ENCODE data around the gene PDE7B. TPM values are rescaled to one million over a fixed set of nuclear protein-coding genes. Genes with fewer than 3 reads are reported as not detected.

PDE7B gene
- under 0.01 and 0.53 TPM in 2 replicates for total RNA-seq

GRCh38 chr6:135851442-135852271, at the start of gene PDE7B:
PDE7B (plus strand) TSS chr6:135851701.
- TF ChIP-seq CTCF (IDR thresholded peaks at IDR 0.05; ENCODE audit: insufficient read depth, low read length, severe bottlenecking), result no peak
- DNase-seq (ENCODE audit: low read depth) (peak; percentile 87), FAIRE-seq (peak; percentile 66)
- H3K27me3 ChIP-seq (ENCODE audit: control insufficient read depth, insufficient read depth, low read length), result no peaks in the 10 kb centered on the region
- no peak within 1 kb of the TSS for H3K4me3 ChIP-seq (ENCODE audit: low read depth, low read length)
- no peaks in the 10 kb centered on the region for H3K36me3 ChIP-seq (ENCODE audit: control insufficient read depth, insufficient read depth, low read length)

GRCh38 chr6:135801755-135802465, 49.6 kb upstream of the PDE7B start:
- no peaks in the 10 kb centered on the region for H3K36me3 ChIP-seq (ENCODE audit: control insufficient read depth, insufficient read depth, low read length)
- no peak for TF ChIP-seq CTCF (IDR thresholded peaks at IDR 0.05; ENCODE audit: insufficient read depth, low read length, severe bottlenecking)
- no peaks in the 10 kb centered on the region for H3K27me3 ChIP-seq (ENCODE audit: control insufficient read depth, insufficient read depth, low read length)
- no peak for DNase-seq (ENCODE audit: low read depth)
- FAIRE-seq, result no peak
- no peak overlapping the region for H3K4me3 ChIP-seq (ENCODE audit: low read depth, low read length)

GRCh38 chr6:135810486-135810885, 41.0 kb upstream of the PDE7B start:
- FAIRE-seq (no peak), DNase-seq (ENCODE audit: low read depth) (no peak)
- Histone ChIP-seq H3K27me3 (ENCODE audit: control insufficient read depth, insufficient read depth, low read length) (no peaks in the 10 kb centered on the region), H3K4me3 (ENCODE audit: low read depth, low read length) (no peak overlapping the region), H3K36me3 (ENCODE audit: control insufficient read depth, insufficient read depth, low read length) (no peaks in the 10 kb centered on the region)
- TF ChIP-seq CTCF (IDR thresholded peaks at IDR 0.05; ENCODE audit: insufficient read depth, low read length, severe bottlenecking), result no peak

GRCh38 chr6:135811170-135811569, 40.3 kb upstream of the PDE7B start:
- TF ChIP-seq CTCF (IDR thresholded peaks at IDR 0.05; ENCODE audit: insufficient read depth, low read length, severe bottlenecking), result no peak
- H3K4me3 ChIP-seq (ENCODE audit: low read depth, low read length), result no peak overlapping the region
- FAIRE-seq, result no peak
- DNase-seq (ENCODE audit: low read depth), result no peak
- no peaks in the 10 kb centered on the region for H3K36me3 ChIP-seq (ENCODE audit: control insufficient read depth, insufficient read depth, low read length)
- no peaks in the 10 kb centered on the region for H3K27me3 ChIP-seq (ENCODE audit: control insufficient read depth, insufficient read depth, low read length)

GRCh38 chr6:135811644-135812526, 39.6 kb upstream of the PDE7B start:
- Histone ChIP-seq H3K36me3 (ENCODE audit: control insufficient read depth, insufficient read depth, low read length) (no peaks in the 10 kb centered on the region), H3K4me3 (ENCODE audit: low read depth, low read length) (no peak overlapping the region), H3K27me3 (ENCODE audit: control insufficient read depth, insufficient read depth, low read length) (no peaks in the 10 kb centered on the region)
- no peak for TF ChIP-seq CTCF (IDR thresholded peaks at IDR 0.05; ENCODE audit: insufficient read depth, low read length, severe bottlenecking)
- no peak for DNase-seq (ENCODE audit: low read depth)
- peak; percentile 40 for FAIRE-seq
